LNCaP clone FGC (cell line): Measurements from ENCODE around the gene GRXCR1.

ENCODE experiments used
- DNase-seq: peaks from one replicate; pipeline ENCODE4 v3.0.0-alpha.2; 2011; ENCODE audit warnings: low read depth
- H3K4me3 ChIP-seq: 2 replicates; pipeline ENCODE4 v1.5.1; 2011; ENCODE audit warnings: mild to moderate bottlenecking, low read depth, low read length, control low read depth
- CTCF ChIP-seq: IDR thresholded peaks from 2 replicates; pipeline ENCODE4 v1.5.1; 2012; ENCODE audit warnings: mild to moderate bottlenecking; ENCODE audit not compliant: control insufficient read depth, insufficient read depth; ENCODE audit errors: extremely low read depth

GRXCR1 gene

GRCh38 chr4:42955746-42956505 lies 63.4 kb downstream of the GRXCR1 start:
- no peak overlapping the region for H3K4me3 ChIP-seq
- TF ChIP-seq CTCF: 0 out of 2 replicates have a peak, but pooled peaks have one; percentile 2
- DNase-seq: no peak

GRCh38 chr4:42965326-42965725 lies 72.8 kb downstream of the GRXCR1 start:
- peak; percentile 86 for TF ChIP-seq CTCF
- DNase-seq: no peak
- H3K4me3 ChIP-seq: no peak overlapping the region

- DNase-seq: peak; percentile 67
- TF ChIP-seq CTCF: no peak
Observed at GRCh38 chr4:42985976-42986375, 93.5 kb downstream of the GRXCR1 start.

GRCh38 chr4:42995343-42995944 lies 102.9 kb downstream of the GRXCR1 start:
- no peak overlapping the region for H3K4me3 ChIP-seq
- DNase-seq: peak; percentile 18
- peak; percentile 91 for TF ChIP-seq CTCF

More at GRCh38 chr4:42985976-42986375, 93.5 kb downstream of the GRXCR1 start:
- no peak overlapping the region for H3K4me3 ChIP-seq

- no peak for TF ChIP-seq CTCF
- no peak overlapping the region for H3K4me3 ChIP-seq
- DNase-seq: no peak
Observed at GRCh38 chr4:43008793-43009192, 116.3 kb downstream of the GRXCR1 start.

- no peak overlapping the region for H3K4me3 ChIP-seq
- DNase-seq: no peak
- TF ChIP-seq CTCF: no peak
Observed at GRCh38 chr4:43014256-43014655, 121.7 kb downstream of the GRXCR1 start.
